T-helper 2 cell treated with Interferon-gamma antibody and Interleukin-4, amounts not matched to agents 5 μg/mL and 100 μg/mL, for 36 hours (primary cell): ENCODE measurements around the gene JARID2.

ENCODE experiments used
- DNase-seq: peaks from one replicate; pipeline ENCODE4 v3.0.0; 2021; ENCODE audit warnings: low spot score
- H3K27ac Mint-ChIP-seq: one replicate; pipeline ENCODE4 v1.8.0; 2021; ENCODE audit warnings: mild to moderate bottlenecking, mixed read lengths
- H3K27me3 Mint-ChIP-seq: one replicate; pipeline ENCODE4 v1.8.0; 2021; ENCODE audit warnings: low read depth, mixed read lengths
- H3K36me3 Mint-ChIP-seq: one replicate; pipeline ENCODE4 v1.8.0; 2021; ENCODE audit warnings: low read depth, mixed read lengths
- H3K4me1 Mint-ChIP-seq: one replicate; pipeline ENCODE4 v1.8.0; 2021; ENCODE audit warnings: low read depth, mixed read lengths
- H3K4me3 Mint-ChIP-seq: one replicate; pipeline ENCODE4 v1.8.0; 2022; ENCODE audit warnings: mild to moderate bottlenecking, moderate library complexity, mixed read lengths
- H3K9me3 Mint-ChIP-seq: one replicate; pipeline ENCODE4 v1.8.0; 2021; ENCODE audit warnings: mixed read lengths

Gene JARID2

GRCh38 chr6:15452182-15452941 is 206.5 kb downstream of the JARID2 start:
- H3K27me3 Mint-ChIP-seq = no peaks in the 10 kb centered on the region
- no peak for DNase-seq
- H3K4me1 Mint-ChIP-seq = peaks cover 52% of the 10 kb centered on the region
- no peaks in the 10 kb centered on the region for H3K9me3 Mint-ChIP-seq
- H3K4me3 Mint-ChIP-seq = peak overlapping the region; percentile 64
- H3K27ac Mint-ChIP-seq = peak overlapping the region; percentile 82
- H3K36me3 Mint-ChIP-seq = peaks cover 38% of the 10 kb centered on the region

- H3K4me3 Mint-ChIP-seq = no peak overlapping the region
- H3K27me3 Mint-ChIP-seq = no peaks in the 10 kb centered on the region
- H3K9me3 Mint-ChIP-seq = no peaks in the 10 kb centered on the region
- peaks cover 46% of the 10 kb centered on the region for H3K4me1 Mint-ChIP-seq
- H3K36me3 Mint-ChIP-seq = peaks cover 38% of the 10 kb centered on the region
- peak overlapping the region; percentile 18 for H3K27ac Mint-ChIP-seq
- no peak for DNase-seq
These were observed 207.3 kb downstream of the JARID2 start for GRCh38 chr6:15453186-15453585.

GRCh38 chr6:15453622-15454021 is 207.8 kb downstream of the JARID2 start:
- no peak for DNase-seq
- H3K27ac Mint-ChIP-seq = peak overlapping the region; percentile 18
- H3K4me3 Mint-ChIP-seq = no peak overlapping the region
- H3K4me1 Mint-ChIP-seq = peaks cover 45% of the 10 kb centered on the region
- H3K36me3 Mint-ChIP-seq = peaks cover 38% of the 10 kb centered on the region
- no peaks in the 10 kb centered on the region for H3K9me3 Mint-ChIP-seq
- H3K27me3 Mint-ChIP-seq = no peaks in the 10 kb centered on the region

GRCh38 chr6:15456422-15456821 is 210.6 kb downstream of the JARID2 start:
- DNase-seq = no peak
- peaks cover 32% of the 10 kb centered on the region for H3K4me1 Mint-ChIP-seq
- H3K27me3 Mint-ChIP-seq = no peaks in the 10 kb centered on the region
- H3K36me3 Mint-ChIP-seq = peaks cover 36% of the 10 kb centered on the region
- H3K4me3 Mint-ChIP-seq = no peak overlapping the region
- H3K27ac Mint-ChIP-seq = no peak overlapping the region
- H3K9me3 Mint-ChIP-seq = no peaks in the 10 kb centered on the region

- no peak overlapping the region for H3K27ac Mint-ChIP-seq
- H3K4me1 Mint-ChIP-seq = peaks cover 28% of the 10 kb centered on the region
- H3K36me3 Mint-ChIP-seq = peaks cover 29% of the 10 kb centered on the region
- H3K9me3 Mint-ChIP-seq = no peaks in the 10 kb centered on the region
- DNase-seq = no peak
- H3K4me3 Mint-ChIP-seq = no peak overlapping the region
- no peaks in the 10 kb centered on the region for H3K27me3 Mint-ChIP-seq
These were observed 211.3 kb downstream of the JARID2 start for GRCh38 chr6:15457121-15457650.

- Mint-ChIP-seq H3K4me3 (no peak overlapping the region), H3K27ac (no peak overlapping the region), H3K36me3 (peaks cover 22% of the 10 kb centered on the region), H3K27me3 (no peaks in the 10 kb centered on the region), H3K4me1 (peaks cover 29% of the 10 kb centered on the region), H3K9me3 (no peaks in the 10 kb centered on the region)
- no peak for DNase-seq
These were observed 212.2 kb downstream of the JARID2 start for GRCh38 chr6:15458021-15458459.

- H3K4me3 Mint-ChIP-seq = no peak overlapping the region
- H3K36me3 Mint-ChIP-seq = peaks cover 12% of the 10 kb centered on the region
- peaks cover 31% of the 10 kb centered on the region for H3K4me1 Mint-ChIP-seq
- H3K27ac Mint-ChIP-seq = no peak overlapping the region
- no peak for DNase-seq
- no peaks in the 10 kb centered on the region for H3K27me3 Mint-ChIP-seq
- no peaks in the 10 kb centered on the region for H3K9me3 Mint-ChIP-seq
These were observed 214.3 kb downstream of the JARID2 start for GRCh38 chr6:15460110-15460727.

- H3K36me3 Mint-ChIP-seq = peaks cover 10% of the 10 kb centered on the region
- no peak overlapping the region for H3K27ac Mint-ChIP-seq
- no peaks in the 10 kb centered on the region for H3K9me3 Mint-ChIP-seq
- DNase-seq = no peak
- no peak overlapping the region for H3K4me3 Mint-ChIP-seq
- peaks cover 29% of the 10 kb centered on the region for H3K4me1 Mint-ChIP-seq
- no peaks in the 10 kb centered on the region for H3K27me3 Mint-ChIP-seq
These were observed 215.5 kb downstream of the JARID2 start for GRCh38 chr6:15461127-15461944.

GRCh38 chr6:15462256-15462655 is 216.4 kb downstream of the JARID2 start:
- Mint-ChIP-seq H3K36me3 (peaks cover 11% of the 10 kb centered on the region), H3K9me3 (no peaks in the 10 kb centered on the region), H3K4me1 (peaks cover 25% of the 10 kb centered on the region)

GRCh38 chr6:15462717-15463525 is 217.1 kb downstream of the JARID2 start:
- Mint-ChIP-seq H3K27me3 (no peaks in the 10 kb centered on the region), H3K9me3 (no peaks in the 10 kb centered on the region), H3K27ac (no peak overlapping the region), H3K36me3 (peaks cover 11% of the 10 kb centered on the region), H3K4me1 (peaks cover 25% of the 10 kb centered on the region), H3K4me3 (no peak overlapping the region)
- DNase-seq = no peak

More at GRCh38 chr6:15462256-15462655, 216.4 kb downstream of the JARID2 start:
- DNase-seq = no peak
- H3K4me3 Mint-ChIP-seq = no peak overlapping the region
- H3K27ac Mint-ChIP-seq = no peak overlapping the region
- H3K27me3 Mint-ChIP-seq = no peaks in the 10 kb centered on the region

GRCh38 chr6:15464211-15464725 is 218.4 kb downstream of the JARID2 start:
- DNase-seq = peak; percentile 27
- H3K9me3 Mint-ChIP-seq = no peaks in the 10 kb centered on the region
- H3K27me3 Mint-ChIP-seq = no peaks in the 10 kb centered on the region
- H3K27ac Mint-ChIP-seq = no peak overlapping the region
- no peak overlapping the region for H3K4me3 Mint-ChIP-seq
- H3K36me3 Mint-ChIP-seq = peaks cover 21% of the 10 kb centered on the region
- H3K4me1 Mint-ChIP-seq = peaks cover 25% of the 10 kb centered on the region

- H3K27ac Mint-ChIP-seq = no peak overlapping the region
- peaks cover 24% of the 10 kb centered on the region for H3K4me1 Mint-ChIP-seq
- no peaks in the 10 kb centered on the region for H3K27me3 Mint-ChIP-seq
These were observed 219.3 kb downstream of the JARID2 start for GRCh38 chr6:15465212-15465611.

GRCh38 chr6:15470746-15471145 is 224.9 kb downstream of the JARID2 start:
- H3K27me3 Mint-ChIP-seq = no peaks in the 10 kb centered on the region
- no peaks in the 10 kb centered on the region for H3K9me3 Mint-ChIP-seq
- H3K4me1 Mint-ChIP-seq = peaks cover 10% of the 10 kb centered on the region
- H3K27ac Mint-ChIP-seq = no peak overlapping the region
- H3K4me3 Mint-ChIP-seq = no peak overlapping the region
- no peak for DNase-seq
- H3K36me3 Mint-ChIP-seq = peaks cover 31% of the 10 kb centered on the region

More at GRCh38 chr6:15465212-15465611, 219.3 kb downstream of the JARID2 start:
- Mint-ChIP-seq H3K4me3 (no peak overlapping the region), H3K36me3 (peaks cover 18% of the 10 kb centered on the region), H3K9me3 (no peaks in the 10 kb centered on the region)
- no peak for DNase-seq
